GM12892 (cell line): ENCODE data around the gene SORCS3.

Experiments
- DNase-seq: peaks from one replicate; pipeline ENCODE4 v3.0.0; 2011; ENCODE audit not compliant: insufficient read length
- FAIRE-seq: peaks from 2 replicates; lab custom pipeline; 2011; peaks lifted over from hg19 to GRCh38; lab: Jason Lieb, UNC
- POLR2A ChIP-seq: IDR thresholded peaks from 2 replicates; pipeline ENCODE4 v1.6.1; 2011; ENCODE audit warnings: low read depth, low read length, control low read depth
- POLR2AphosphoS5 ChIP-seq: IDR thresholded peaks from 2 replicates; pipeline ENCODE4 v1.6.1; 2011; ENCODE audit warnings: low read depth, low read length, control low read depth
- TAF1 ChIP-seq: IDR thresholded peaks from 2 replicates; pipeline ENCODE4 v1.6.1; 2011; ENCODE audit warnings: low read depth, mild to moderate bottlenecking, control low read depth, low read length, borderline replicate concordance

The SORCS3 gene

GRCh38 chr10:104844073-104844472 lies 203.0 kb downstream of the SORCS3 start:
- DNase-seq = no peak
- TF ChIP-seq POLR2AphosphoS5 (no peak), TAF1 (no peak), POLR2A (no peak)
- FAIRE-seq = no peak

DNA sequence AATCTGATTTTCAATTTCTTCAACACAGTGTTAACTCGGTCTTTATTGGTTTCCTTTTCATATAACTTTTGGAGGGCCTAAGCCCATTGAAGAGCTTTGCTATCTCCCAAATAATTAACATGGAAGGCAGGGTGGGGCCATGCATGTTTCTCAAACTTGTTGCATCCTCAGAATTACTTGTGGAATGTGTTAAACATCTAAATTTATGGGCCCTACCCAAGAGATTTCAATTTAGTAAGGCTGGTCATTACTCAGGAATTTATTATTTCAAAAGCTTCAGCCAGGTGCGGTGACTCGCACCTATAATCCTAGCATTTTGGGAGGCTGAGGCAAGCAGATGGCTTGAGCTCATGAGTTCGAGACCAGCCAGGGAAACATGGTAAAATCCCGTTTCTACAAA lies 208.9 kb downstream of the SORCS3 start:
- TF ChIP-seq POLR2A (no peak), TAF1 (no peak), POLR2AphosphoS5 (no peak)
- DNase-seq (no peak), FAIRE-seq (no peak)

DNA sequence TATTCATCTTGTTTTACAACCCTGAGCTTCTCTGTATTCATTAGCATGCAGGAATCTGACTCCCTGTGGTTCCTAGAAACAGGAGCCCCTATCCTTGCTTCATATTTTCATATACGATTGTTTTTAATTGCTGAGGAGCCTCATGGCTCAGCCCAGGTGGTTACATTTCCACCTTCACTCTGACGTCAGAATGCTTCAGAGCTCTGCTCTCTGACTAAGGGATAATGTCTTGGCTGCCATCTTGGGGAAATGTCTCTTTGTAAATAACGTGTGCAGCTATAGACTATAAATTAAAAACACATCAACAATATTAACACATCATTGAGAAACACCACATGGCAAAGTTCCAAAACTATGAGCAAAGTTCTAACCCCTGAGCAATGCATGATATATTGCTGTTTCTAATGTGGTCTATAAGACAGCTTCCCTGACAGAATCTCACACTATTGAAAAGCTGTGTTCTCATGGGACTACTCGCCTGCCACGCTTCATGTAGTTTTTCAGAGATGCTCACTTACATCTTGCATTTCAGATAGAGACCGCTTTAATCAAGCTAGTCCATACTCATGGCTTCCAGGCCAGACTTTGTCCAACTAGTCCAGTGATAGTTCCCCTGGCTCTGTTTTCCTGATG lies 227.0 kb downstream of the SORCS3 start:
- TF ChIP-seq TAF1 (no peak), POLR2AphosphoS5 (no peak), POLR2A (no peak)
- no peak for FAIRE-seq
- no peak for DNase-seq

- no peak for TF ChIP-seq TAF1
- no peak for TF ChIP-seq POLR2AphosphoS5
- TF ChIP-seq POLR2A = no peak
- DNase-seq (no peak), FAIRE-seq (no peak)
These were observed 231.6 kb downstream of the SORCS3 start for GRCh38 chr10:104872691-104873090.

DNA sequence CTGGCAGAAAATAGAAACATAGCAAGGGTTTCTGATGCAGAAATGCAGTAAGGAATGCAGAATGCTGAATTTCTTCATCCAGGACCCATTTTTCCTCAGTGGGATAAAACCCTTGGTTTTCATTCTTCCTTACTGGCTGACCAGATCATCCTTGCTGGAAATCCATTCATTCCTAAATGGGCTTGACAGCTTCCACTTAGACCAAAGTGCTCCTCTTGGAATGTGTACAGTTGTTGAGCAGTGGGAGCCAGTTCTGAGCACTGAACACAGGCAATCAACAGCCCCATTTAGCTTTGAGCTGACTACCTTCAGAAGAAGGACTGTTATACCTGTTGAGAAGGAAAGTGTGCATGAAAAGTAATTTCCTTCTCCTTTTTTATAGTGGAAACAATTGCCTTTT lies 232.1 kb downstream of the SORCS3 start:
- TF ChIP-seq POLR2AphosphoS5 (no peak), TAF1 (no peak), POLR2A (no peak)
- DNase-seq (no peak), FAIRE-seq (no peak)

- TF ChIP-seq TAF1 (no peak), POLR2AphosphoS5 (no peak), POLR2A (no peak)
- FAIRE-seq (no peak), DNase-seq (no peak)
These were observed 234.5 kb downstream of the SORCS3 start for GRCh38 chr10:104875561-104875960.

GRCh38 chr10:104880624-104881398 lies 239.7 kb downstream of the SORCS3 start:
- FAIRE-seq = no peak
- DNase-seq = no peak
- TF ChIP-seq TAF1 (no peak), POLR2A (no peak), POLR2AphosphoS5 (no peak)

- DNase-seq (no peak), FAIRE-seq (no peak)
- no peak for TF ChIP-seq TAF1
- no peak for TF ChIP-seq POLR2A
- no peak for TF ChIP-seq POLR2AphosphoS5
These were observed 240.7 kb downstream of the SORCS3 start for GRCh38 chr10:104881740-104882139.

- no peak for TF ChIP-seq POLR2A
- TF ChIP-seq POLR2AphosphoS5 = no peak
- no peak for TF ChIP-seq TAF1
- DNase-seq = no peak
- FAIRE-seq = no peak
These were observed 252.0 kb downstream of the SORCS3 start for GRCh38 chr10:104892879-104893617.

DNA sequence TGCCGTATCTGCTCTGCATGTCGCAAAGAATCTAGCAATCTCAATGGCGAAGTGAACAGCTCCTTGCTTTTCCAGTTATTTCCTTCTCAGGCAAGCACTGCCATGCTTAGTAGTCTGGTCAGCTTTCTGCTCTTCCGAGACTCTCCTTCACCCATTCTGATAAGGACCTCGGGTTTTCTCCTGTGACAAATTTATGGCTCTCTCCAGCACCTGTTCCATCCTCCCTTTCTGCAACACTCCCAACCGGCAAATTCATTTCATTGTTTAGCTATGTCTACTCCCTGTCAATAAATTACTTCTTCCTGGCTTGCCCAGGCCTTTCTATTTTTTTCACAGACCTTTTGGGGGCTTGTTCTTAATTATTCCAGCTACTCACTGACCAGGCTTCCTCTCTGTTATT lies 252.6 kb downstream of the SORCS3 start:
- FAIRE-seq (no peak), DNase-seq (no peak)
- TF ChIP-seq TAF1 = no peak
- TF ChIP-seq POLR2AphosphoS5 = no peak

DNA sequence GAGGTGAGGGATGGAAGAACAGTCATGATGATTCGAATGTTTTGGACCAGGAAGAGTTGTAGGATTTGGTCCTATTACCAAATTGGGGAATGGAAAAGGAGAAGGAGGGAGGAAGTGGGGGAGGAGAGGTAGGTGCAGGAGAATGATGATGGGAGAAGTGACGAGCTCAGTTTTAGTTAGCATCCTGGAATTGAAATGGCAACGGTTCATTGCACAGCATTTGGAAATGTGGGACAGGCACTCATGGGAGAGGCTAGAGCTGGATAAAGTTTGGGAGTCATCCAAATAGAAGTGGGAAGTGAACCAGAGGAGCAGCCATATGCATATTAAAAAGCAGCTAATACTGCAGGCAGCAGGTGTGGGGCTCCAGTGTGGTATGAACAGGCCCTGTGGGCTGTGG lies 253.6 kb downstream of the SORCS3 start:
- no peak for TF ChIP-seq POLR2AphosphoS5
- TF ChIP-seq POLR2A = no peak
- TF ChIP-seq TAF1 = no peak
- FAIRE-seq = no peak
- no peak for DNase-seq

DNA sequence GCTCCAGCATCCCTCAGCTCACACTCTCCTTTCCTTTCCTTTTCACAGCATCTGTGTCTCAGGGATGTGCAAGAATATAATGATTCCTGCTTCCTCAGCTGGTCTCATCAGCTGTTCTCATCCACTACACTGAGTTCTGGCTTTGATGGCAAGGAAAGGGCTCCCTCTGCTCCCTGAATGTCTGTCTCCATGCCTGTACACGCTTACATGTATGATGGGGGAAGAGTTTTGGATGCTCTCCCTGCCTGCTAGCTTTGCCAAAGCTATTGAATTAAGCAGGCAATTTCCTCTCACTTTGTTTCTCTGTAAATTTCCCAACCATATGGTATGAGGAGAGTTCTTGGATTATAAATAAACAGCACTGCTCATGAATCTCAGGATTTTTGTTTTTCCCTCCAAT lies 254.5 kb downstream of the SORCS3 start:
- no peak for FAIRE-seq
- TF ChIP-seq POLR2AphosphoS5 = no peak
- no peak for TF ChIP-seq POLR2A
- no peak for TF ChIP-seq TAF1
- no peak for DNase-seq
